Vein endothelial cell (primary cell): ENCODE measurements around the gene ZNRD2. TPM values are rescaled to one million over a fixed set of nuclear protein-coding genes. Genes with fewer than 3 reads are reported as not detected.

Source experiments
- small RNA-seq: library from RNA; depleted of rRNA; stranded (forward); fragments of <200 nt; gene quantifications from one replicate; pipeline ENCODE3, GENCODE V24; 2012
- total RNA-seq: library from RNA; depleted of rRNA; stranded (reverse); fragments of >200 nt; gene quantifications from 2 replicates; pipeline ENCODE4 v1.2.3, GENCODE V29; 2012

Gene ZNRD2, protein sequence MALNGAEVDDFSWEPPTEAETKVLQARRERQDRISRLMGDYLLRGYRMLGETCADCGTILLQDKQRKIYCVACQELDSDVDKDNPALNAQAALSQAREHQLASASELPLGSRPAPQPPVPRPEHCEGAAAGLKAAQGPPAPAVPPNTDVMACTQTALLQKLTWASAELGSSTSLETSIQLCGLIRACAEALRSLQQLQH
- total RNA-seq: 52.6 and 56.4 TPM in 2 replicates

DNA sequence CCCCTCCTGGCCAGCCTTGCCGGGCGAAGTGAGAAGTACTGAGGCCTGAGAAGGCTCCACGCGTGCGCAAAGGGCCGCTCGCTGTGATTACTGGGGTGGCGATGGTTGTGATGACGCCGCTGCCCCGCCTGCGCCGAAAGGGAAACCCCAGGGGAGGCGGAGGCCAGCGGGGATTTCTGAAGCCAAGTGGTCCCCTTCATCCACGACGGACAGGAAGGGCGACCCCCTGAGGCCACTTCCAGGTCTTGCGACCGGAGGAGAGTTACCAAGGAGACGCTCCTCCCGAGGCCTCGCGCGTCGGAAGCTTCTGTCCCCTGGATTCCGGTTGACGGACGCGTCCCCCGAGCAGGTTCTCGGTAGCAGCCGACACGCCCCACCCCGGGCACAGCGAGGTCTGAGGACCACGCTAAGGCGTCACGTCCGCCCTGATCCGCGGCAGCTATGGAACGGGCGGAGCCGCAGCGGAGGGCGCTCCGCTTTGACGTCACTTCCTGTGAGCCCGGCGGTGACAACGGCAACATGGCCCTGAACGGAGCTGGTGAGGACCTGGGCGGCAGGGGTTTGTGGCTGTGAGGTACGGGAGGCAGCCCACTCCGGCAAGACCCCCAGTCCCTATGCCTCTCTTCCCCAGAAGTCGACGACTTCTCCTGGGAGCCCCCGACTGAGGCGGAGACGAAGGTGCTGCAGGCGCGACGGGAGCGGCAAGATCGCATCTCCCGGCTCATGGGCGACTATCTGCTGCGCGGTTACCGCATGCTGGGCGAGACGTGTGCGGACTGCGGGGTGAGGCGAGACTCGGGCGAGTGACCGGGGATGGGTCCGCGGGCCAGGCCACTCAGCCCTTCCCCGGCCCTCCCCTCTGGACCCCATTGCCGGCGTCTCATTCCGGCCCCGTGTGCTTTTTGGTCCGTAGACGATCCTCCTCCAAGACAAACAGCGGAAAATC lies at the start of gene ZNRD2:
Gene ZNRD2, plus strand, starts transcription at position 505 of the 946 bp plus-strand sequence. Its CDS starts 15 bp downstream, at position 520.

DNA sequence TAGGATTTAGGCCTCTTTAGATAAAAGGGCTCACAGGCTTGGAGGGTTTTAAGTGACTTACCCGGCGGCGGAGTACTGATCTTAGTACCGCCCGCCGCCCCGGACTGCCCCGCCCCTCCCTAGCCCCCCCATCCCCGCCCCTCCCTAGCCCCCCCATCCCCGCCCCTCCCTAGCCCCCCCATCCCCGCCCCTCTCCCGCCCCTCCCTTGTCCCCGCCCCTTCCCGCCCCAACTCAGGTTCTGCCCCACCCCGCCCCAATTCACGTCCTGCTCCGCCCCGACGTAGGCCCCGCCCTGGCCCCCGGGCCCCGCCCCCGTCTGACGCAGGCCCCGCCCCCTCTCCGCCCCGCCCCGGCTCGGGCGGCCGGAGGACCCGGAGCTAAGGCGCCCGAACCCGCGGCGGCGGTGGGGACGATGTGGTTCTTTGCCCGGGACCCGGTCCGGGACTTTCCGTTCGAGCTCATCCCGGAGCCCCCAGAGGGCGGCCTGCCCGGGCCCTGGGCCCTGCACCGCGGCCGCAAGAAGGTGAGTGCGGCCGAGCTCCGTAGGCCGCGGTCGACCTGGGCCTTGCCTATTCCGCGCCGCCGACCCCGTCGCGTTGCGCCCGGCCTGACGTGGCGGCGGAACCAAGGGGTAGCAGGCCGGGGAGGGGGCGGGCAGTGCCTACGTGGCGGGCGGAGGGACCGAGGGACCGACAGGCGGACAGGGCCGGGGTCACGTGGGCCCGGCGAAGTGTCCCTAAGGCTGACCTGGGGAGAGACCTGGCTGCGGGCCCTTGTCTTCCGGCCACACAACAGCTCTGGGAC lies 45.3 kb upstream of the ZNRD2 start, which contains the start of gene SCYL1:
Gene SCYL1, plus strand, starts transcription at position 343 of the 805 bp plus-strand sequence. Its CDS starts 71 bp downstream, at position 414.

DNA sequence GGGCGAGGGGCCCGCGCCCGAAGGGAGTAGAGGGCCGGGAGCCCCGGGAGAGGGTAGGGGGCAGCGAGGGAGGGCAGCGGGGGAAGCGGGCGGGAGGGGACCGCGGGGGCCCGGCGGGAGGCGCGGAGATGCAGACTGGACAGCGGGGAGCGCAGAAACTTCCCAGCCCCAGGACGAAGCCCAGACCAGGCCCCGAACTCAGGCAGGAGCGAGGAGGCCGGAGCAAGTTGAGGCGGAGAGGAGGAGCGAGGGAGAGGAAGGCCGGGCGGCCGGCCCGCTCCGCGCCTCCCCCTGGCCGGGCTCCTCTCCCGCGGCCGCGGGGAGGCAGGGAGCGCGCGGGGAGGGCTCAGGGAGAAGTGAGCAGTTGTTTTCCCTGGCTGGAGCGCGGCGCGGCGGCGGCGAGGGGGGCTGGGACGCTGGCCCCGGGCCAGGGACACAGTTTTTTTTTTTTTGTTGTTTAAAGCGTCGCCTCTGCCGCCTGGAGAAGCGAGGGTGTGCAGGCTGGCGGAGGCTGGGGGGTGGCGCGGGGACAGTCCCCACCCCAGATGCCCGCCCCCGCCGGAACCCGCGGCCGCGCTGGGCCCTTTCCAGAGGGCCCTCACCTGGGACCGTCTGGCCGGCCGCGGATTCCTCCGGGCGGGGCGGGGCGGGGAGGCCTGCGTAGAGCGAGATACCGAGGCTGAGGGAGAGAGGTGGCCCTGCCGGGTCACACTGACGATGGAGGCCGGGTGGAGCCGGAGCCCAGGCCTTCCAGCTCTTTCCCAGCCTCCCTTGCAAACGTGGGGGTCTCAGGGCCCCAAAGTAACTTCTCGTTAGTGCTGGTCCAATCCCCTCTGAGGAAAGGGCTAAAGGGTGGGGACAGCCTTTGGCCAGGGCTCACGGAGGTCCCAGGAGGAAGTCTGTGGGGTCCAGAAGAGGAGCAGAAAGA lies 12.0 kb upstream of the ZNRD2 start, which contains the start of gene LTBP3:
Gene LTBP3, minus strand, starts transcription at position 358 of the 928 bp plus-strand sequence. CDS start 400 bp downstream, outside the sequence.

DNA sequence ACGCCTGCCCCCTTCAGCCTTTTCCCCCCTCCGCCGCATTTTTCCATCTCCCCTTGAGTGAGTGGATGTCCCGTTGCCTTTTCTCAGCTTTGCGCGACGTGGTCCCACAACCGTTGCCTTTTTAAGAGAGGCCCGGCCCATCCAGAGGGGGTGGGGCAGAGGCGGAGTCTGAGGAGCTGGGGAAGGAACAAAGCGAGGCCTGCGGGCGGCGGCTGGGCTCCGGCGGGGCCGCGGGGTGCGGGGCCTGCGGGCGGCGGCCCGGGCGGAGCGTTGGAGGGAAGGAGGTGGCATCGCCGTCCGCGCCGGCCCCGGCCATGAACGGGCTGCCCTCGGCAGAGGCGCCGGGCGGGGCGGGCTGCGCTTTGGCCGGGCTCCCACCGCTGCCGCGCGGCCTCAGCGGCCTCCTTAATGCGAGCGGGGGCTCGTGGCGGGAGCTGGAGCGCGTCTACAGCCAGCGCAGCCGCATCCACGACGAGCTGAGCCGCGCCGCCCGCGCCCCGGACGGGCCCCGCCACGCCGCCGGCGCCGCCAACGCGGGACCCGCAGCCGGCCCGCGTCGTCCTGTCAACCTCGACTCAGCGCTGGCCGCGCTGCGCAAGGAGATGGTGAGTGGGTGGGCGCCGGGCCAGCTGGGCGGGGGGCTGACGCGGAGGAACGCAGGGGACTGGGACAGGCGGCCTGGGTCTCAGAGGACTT lies 2.2 kb downstream of the ZNRD2 start, which contains the start of gene FAM89B:
Gene FAM89B, plus strand, starts transcription at position 183 of the 696 bp plus-strand sequence. Its CDS starts 132 bp downstream, at position 315.

DNA sequence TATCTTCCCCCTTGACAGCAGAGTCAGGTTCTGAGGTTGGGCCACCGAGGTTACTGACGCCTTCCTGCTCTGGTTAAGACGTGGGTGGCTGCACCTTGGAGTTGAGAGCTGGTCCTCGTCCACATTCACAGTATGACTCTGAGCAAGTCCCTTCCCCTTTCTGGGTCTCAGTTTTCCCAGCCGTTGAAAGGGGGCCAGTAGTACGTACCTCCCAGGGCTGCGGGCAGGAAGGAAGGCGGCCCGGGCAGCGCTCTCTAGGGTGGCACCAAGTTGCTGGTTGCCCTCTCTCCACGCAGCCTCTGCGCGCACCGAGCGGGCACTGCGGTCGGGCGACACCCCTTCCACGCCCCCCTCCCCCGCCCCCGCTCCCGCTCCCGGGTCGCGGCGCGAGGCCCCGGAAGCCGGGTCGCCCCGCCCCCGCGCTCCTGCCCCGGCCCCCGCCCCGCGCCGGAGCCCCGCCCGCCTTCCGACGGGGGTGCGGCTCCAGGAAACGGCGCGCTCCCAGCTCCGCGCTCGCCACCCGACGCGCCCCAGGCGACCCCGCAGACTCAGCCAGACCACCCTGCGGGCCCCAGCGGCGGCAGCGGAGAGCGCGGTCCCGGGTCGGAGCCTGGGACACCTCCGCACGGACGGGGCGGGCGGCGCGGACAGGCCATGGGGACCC lies 5.4 kb downstream of the ZNRD2 start, which contains the start of gene EHBP1L1:
Gene EHBP1L1, plus strand, starts transcription at position 486 of the 664 bp plus-strand sequence. CDS start 250 bp downstream, outside the sequence.

DNA sequence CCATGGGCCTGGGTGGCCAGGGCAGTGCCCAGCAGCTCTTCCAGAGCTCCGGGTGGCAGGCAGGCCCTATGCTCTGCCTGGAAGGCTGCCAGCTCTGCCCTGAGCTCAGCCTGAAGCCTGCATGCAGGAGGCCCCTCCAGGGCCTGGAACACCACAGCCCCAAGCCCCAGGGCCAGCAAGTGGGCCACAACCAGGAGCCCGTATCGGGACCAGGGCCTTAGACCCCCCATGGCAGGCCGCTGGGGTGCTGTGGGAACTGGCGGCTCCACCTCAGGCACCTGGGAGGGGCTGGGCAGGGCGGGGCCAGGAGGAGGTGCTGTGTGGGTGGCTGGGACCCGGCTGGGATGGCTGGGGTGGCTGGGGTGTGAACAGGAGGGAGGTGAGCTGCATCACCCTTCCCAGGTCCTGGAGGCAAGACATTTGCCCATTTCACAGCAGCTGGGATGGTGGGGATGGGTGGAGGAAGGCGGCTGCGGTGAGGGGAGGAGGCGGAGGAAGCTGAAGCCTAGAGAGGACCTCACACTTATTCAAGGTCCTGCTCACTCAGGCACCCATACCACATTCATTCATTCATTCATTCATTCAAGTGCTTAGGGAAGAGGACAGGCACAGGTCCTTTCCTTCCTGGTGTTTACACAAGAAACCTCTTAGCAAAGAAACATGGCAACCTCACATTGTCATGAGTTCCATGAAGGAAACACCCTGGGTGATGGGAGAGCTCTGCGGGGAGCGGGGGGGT lies 25.4 kb downstream of the ZNRD2 start, which contains the start of gene KCNK7:
Gene KCNK7, minus strand, starts transcription at position 258 of the 739 bp plus-strand sequence. Its CDS starts 28 bp downstream, at position 230.

DNA sequence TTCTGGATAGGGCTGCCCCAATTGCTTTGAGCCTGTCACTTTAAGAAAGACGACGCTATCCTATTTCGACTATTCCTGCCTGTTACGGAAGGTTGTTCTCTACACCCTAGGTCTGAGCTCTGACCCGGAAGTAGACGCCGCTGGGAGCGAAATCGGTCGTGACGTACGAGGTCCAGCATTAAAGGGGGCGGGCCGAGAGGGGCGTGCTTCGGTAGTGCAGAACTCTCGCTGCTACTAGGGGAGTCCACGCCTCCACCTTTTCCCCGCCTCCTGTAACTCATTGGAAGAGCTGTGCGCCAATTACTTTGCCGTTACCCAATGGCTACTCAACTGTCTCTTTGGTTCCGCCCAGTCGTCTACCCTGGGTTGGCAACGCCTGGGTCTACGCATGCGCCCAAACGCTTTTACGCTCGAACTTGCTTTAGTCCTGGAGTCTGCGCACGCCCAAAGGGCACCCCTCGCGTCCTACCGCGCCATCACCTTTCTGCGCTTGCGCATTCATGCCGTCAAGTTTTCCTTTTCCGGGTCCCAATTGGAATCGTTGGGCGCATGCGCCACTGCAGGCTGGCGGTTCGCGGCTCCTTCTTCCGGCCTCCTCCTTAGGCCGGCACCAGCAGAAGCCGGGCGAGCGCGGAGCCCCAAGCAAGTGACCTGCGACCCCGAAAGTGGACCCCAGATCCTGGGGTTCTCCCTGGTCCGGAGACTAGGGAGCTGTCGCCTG lies 45.1 kb downstream of the ZNRD2 start, which contains the start of gene PCNX3:
Gene PCNX3, plus strand, starts transcription at position 548 of the 721 bp plus-strand sequence. CDS start 536 bp downstream, outside the sequence.

Small RNA genes within 50 kb of the gene (small RNA-seq; reads per million reads assigned to genes)
- gene AP001362.1: not detected

Other genes starting within 250 kb of the ZNRD2 start
- 56.8 and 57.1 TPM in 2 replicates for gene DPF2, start 236.6 kb upstream of the ZNRD2 start, total RNA-seq
- gene TIGD3, start 215.7 kb upstream of the ZNRD2 start, total RNA-seq: 0.29 and 0.33 TPM in 2 replicates
- gene SLC25A45, start 187.8 kb upstream of the ZNRD2 start, total RNA-seq: 2.7 and 2.9 TPM in 2 replicates
- 102 and 132 TPM in 2 replicates for gene FRMD8, start 183.8 kb upstream of the ZNRD2 start, total RNA-seq
- 258 and 292 TPM in 2 replicates for gene NEAT1, start 147.7 kb upstream of the ZNRD2 start, total RNA-seq
- gene MALAT1, start 71.4 kb upstream of the ZNRD2 start, total RNA-seq: 6,246 and 6,812 TPM in 2 replicates
- 76.4 and 96.7 TPM in 2 replicates for gene SCYL1, start 45.4 kb upstream of the ZNRD2 start, total RNA-seq
- 26.8 and 52.9 TPM in 2 replicates for gene LTBP3, start 12.1 kb upstream of the ZNRD2 start, total RNA-seq
- 29.3 and 59.4 TPM in 2 replicates for gene FAM89B, start 2.1 kb downstream of the ZNRD2 start, total RNA-seq
- 13.4 and 14.4 TPM in 2 replicates for gene EHBP1L1, start 5.6 kb downstream of the ZNRD2 start, total RNA-seq
- gene KCNK7, start 25.3 kb downstream of the ZNRD2 start, total RNA-seq: under 0.01 and 0.29 TPM in 2 replicates
- 117 and 122 TPM in 2 replicates for gene MAP3K11, start 43.7 kb downstream of the ZNRD2 start, total RNA-seq
- 41.9 and 48.7 TPM in 2 replicates for gene PCNX3, start 45.3 kb downstream of the ZNRD2 start, total RNA-seq
- 58.8 and 68.6 TPM in 2 replicates for gene SIPA1, start 67.6 kb downstream of the ZNRD2 start, total RNA-seq
- gene RELA, start 92.4 kb downstream of the ZNRD2 start, total RNA-seq: 55.5 and 63.4 TPM in 2 replicates
- 38.9 and 44.5 TPM in 2 replicates for gene KAT5, start 141.8 kb downstream of the ZNRD2 start, total RNA-seq
- gene RNASEH2C, start 150.3 kb downstream of the ZNRD2 start, total RNA-seq: 49.0 and 57.3 TPM in 2 replicates
- gene AP5B1, start 210.5 kb downstream of the ZNRD2 start, total RNA-seq: 20.6 and 21.9 TPM in 2 replicates
- gene OVOL1, start 216.6 kb downstream of the ZNRD2 start, total RNA-seq: not detected in 2 replicates